Measurements from ENCODE around the gene CENPO.

Gene CENPO

DNA sequence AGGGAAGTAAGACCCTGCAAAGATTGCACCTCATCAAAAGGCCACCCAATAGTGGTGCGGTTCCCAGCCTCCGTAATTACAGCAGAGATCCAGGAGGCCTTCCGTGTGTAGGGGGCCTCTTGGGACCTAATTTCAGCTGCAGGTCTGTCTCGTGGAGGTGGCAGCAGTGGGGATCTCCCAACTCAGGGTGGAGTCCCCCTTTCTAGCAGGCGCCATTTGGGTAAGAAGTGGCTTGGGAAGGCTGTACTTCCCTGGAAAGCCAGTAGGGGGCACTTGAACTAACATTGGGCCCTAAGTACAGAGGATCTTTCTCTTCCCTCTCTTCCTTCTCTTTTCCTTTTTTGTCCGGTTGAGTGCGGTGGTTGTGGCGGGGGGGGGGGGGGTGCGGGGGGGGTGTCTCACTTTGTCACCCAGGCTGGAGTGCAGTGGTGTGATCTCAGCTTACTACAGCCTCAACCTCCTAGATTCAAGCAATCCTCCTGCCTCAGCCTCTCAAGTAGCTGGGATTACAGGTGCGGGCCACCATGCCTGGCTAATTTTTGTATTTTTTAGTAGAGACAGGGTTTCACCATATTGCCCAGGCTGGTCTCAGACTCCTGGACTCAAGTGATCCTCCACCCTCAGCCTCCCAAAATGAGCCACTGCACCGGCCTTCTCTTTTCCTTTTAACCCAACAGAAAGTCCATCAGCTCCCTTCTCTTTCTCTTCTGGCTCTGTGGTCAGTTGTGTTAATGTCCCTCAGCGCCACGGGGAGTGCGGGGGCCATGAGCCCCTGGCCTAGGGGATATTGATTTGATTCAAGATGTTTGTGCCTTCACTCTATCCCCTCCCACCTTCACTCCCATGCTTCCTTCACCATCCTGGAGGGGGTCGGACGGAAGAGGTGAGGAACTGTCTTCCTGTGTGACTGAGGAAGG is 32.0 kb downstream of the CENPO start:
- CTCF ChIA-PET, result interaction anchor here (1.1 to 7.0 kb wide), 9 partner anchors 12 to 421 kb away, joined by 3 to 125 read pairs (median 5); no protein-coding TSS in a partner anchor
- POLR2A ChIA-PET, result no interaction called here
- no peak for DNase-seq (ENCODE audit: extremely low spot score)
- TF ChIP-seq, protein P1, sequence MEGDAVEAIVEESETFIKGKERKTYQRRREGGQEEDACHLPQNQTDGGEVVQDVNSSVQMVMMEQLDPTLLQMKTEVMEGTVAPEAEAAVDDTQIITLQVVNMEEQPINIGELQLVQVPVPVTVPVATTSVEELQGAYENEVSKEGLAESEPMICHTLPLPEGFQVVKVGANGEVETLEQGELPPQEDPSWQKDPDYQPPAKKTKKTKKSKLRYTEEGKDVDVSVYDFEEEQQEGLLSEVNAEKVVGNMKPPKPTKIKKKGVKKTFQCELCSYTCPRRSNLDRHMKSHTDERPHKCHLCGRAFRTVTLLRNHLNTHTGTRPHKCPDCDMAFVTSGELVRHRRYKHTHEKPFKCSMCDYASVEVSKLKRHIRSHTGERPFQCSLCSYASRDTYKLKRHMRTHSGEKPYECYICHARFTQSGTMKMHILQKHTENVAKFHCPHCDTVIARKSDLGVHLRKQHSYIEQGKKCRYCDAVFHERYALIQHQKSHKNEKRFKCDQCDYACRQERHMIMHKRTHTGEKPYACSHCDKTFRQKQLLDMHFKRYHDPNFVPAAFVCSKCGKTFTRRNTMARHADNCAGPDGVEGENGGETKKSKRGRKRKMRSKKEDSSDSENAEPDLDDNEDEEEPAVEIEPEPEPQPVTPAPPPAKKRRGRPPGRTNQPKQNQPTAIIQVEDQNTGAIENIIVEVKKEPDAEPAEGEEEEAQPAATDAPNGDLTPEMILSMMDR (IDR thresholded peaks at IDR 0.05; ENCODE audit: control extremely low read depth, extremely low read depth, low read depth, missing control alignments), result peak; percentile 31

DNA sequence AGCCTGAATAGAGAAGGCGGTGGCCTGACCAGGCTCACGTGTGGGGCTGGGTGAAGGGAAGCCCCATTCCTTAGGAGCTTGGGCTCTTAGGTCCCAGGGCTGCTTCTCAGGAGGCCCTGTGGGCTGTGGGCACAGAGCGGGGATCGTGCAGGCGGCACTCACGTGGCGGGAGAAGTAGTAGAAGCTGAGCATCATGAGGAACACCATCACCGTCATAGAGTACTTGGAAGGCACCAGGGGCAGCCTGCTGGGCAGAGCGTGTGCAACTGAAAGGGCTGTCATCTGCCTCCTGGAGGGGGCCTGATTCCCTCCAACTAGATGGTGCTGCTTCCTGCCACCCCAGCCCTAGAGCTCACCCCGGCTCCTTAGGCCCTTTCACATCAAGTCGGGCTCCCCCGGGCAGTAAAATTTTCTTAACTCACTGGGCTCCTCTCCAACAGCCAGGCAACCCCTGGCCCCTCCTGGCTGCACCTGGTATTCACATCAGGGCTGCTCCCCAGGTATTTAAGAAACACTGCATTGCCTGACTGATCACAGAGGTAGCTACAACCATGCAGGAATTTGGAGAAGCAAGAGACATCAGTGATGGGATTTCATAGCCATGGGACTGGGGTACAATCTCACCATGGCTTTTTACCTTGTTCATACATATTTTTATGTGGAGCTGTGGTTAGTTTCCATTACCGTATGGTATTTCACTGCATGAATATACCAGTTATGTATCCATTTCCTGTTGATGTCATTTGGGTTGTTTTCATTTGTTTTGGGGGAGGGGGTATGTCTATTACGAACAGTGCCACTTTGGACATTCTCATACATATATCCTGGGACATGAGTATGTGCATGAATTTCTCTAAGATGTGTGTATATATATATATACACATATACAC is 32.9 kb downstream of the CENPO start:
- no peak for DNase-seq (ENCODE audit: extremely low spot score)
- POLR2A ChIA-PET, result no interaction called here
- TF ChIP-seq, protein P1 (IDR thresholded peaks at IDR 0.05; ENCODE audit: control extremely low read depth, extremely low read depth, low read depth, missing control alignments), result no peak
- CTCF ChIA-PET, result interaction anchor here (0.9 to 7.0 kb wide), 13 partner anchors 10 to 430 kb away, joined by 3 to 125 read pairs (median 5); no protein-coding TSS in a partner anchor

DNA sequence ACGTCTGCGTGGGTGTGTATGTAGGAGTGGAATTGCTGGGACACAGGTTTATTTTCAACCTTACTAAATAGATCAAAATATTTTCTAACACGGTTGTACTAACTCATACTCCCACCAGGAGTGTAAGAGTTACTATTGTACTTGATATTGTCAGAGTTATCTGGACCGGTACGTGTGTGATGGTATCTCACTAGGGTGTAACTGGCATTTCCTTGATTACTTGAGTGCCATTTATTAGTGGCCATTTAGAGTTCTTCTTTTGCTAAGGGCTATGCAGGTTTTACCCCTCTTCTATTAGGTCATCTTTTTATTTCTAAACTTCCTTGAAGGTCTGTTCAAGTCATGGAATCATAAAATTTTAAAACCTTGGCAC is 33.5 kb downstream of the CENPO start:
- POLR2A ChIA-PET, result no interaction called here
- CTCF ChIA-PET, result interaction anchor here (0.9 to 7.0 kb wide), 23 partner anchors 8 to 535 kb away, joined by 3 to 125 read pairs (median 5); no protein-coding TSS in a partner anchor
- TF ChIP-seq, protein P1 (IDR thresholded peaks at IDR 0.05; ENCODE audit: control extremely low read depth, extremely low read depth, low read depth, missing control alignments), result no peak
- no peak for DNase-seq (ENCODE audit: extremely low spot score)

DNA sequence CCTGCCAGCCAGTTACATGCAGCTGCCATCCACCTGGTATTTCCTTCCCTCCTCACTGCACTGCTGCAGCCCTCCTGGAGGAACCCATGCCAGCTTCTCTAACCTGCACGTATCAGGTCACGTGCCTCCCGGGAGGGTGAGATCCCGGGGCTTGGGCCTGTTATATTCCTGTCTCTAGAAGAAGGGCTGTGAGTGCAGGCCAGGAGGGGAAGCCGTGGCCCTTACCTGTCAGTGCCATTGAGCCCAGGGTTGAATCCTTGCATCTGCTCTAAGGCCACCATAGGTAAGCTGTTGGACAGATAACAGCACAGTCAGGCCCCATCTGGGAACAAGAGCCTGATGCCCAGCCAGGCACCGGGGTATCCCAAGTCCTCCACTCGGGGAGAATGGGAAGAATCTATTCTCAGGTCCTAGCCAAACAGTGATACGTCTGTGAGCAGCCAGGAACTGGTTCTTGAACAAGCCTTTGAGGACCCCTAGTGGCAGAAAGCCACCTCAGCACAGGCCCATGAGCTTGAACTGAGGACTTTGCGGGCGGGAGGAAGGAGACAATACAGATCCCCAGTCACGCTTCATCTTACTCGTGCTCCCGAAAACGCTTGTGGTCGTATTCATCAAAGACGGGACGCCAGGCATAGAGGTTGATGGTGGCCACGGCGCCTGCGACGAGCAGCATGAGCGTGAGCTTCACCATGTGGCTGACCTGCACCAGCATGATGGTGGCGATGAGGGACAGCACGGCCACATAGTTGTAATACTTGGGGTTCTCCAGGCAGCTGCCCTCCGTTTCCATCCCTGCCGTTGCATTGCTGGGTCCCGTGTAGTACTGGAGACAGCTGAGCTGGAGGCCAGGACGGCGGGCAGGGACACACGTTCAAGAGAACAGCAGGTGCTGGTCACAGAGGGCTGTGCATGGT is 34.4 kb downstream of the CENPO start:
- ChIA-PET POLR2A (no interaction called here), CTCF (interaction anchor here (0.6 to 7.0 kb wide), 49 partner anchors 9 to 662 kb away, joined by 3 to 125 read pairs (median 3); no protein-coding TSS in a partner anchor)
- TF ChIP-seq, protein P1 (IDR thresholded peaks at IDR 0.05; ENCODE audit: control extremely low read depth, extremely low read depth, low read depth, missing control alignments), result peak; percentile 94
- DNase-seq (ENCODE audit: extremely low spot score), result peak; percentile 88

DNA sequence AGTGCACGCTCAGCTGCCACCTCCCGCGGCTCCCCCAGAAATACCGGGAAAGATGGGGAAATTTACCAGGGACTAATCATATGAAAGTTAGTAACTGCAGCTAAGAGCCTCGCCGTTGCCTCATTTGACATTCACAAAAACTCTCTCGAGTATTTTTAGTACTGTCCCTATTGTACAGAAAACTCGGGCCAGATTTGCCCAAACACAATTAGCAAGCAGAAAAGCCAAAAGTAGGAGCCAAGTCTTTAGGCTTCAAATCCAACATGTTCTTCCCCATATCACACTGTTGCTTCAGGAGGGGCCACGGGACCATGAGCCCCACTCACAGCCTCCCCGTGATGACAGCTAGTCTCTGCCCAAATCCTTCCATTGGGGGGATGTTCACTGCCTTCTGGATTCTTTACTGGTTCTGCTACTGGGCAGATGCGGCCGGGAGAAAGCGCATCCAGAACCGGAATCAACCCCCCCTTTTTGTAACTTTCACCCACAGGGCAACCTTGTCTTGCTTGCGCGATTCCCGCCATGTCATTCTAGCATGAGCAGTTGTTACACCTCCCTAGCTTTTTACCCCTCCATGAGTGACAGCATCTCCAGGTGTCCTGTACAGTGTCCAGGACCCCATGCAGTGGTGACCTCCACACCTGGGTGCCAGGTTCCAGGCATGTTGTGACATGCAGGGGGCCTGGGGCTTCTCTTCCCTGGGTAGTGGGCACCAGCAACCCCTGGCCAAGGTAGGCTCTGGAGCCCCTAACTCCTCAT is 35.2 kb downstream of the CENPO start:
- ChIA-PET CTCF (interaction anchor here (0.6 to 7.0 kb wide), 46 partner anchors 8 to 663 kb away, joined by 3 to 125 read pairs (median 3); no protein-coding TSS in a partner anchor), POLR2A (interaction anchor here (0.7 kb wide), 1 partner anchor 13 kb away, joined by 6 read pairs; no protein-coding TSS in a partner anchor)

More for the DNA sequence above, 35.2 kb downstream of the CENPO start:
- DNase-seq (ENCODE audit: extremely low spot score), result no peak
- TF ChIP-seq, protein P1 (IDR thresholded peaks at IDR 0.05; ENCODE audit: control extremely low read depth, extremely low read depth, low read depth, missing control alignments), result no peak
